ENCODE data around the gene RASD2. TPM values are rescaled to one million over a fixed set of nuclear protein-coding genes. Genes with fewer than 3 reads are reported as not detected.
A peak's percentile ranks its signal among the peaks of the same experiment; 100 is the strongest.

RASD2 gene
- total RNA-seq, 4 donors from 2014 or later, result 8.5 to 19.7 (median 13.9) TPM

DNA sequence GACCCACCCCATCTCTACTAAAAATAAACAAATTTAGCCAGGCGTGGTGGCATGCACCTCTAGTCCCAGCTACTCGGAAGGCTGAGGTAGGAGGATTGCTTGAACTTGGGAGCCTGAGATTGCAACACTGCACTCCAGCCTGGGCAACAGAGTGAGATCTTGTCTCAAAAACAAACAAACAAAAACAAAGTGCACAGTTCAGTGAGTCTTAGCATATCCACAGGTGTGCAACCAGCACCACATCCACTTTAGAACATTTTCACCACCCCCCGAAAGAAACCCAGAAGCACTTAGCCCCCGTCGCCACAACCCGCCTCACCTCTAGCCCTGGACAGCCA, 49.1 kb downstream of the RASD2 start:
- in situ Hi-C loops (cut with MboI; ENCODE audit: low pct_ligation_motif_present in 1 of 4, low pct_unique_long_range_greater_than_20kb in 1 of 4, low sequenced_read_pairs in 3 of 4), result loop anchor here in 3 of 4 donors (10.0 kb wide), 3 partner anchors 155 to 245 kb away; no protein-coding TSS in a partner anchor
- Histone ChIP-seq H3K4me3 (no peak overlapping the region), H3K27me3 (no peaks in the 10 kb centered on the region), H3K9me3 (no peaks in the 10 kb centered on the region), H3K4me1 (peaks cover 5 to 17% (median 5%) of the 10 kb centered on the region in 4 donors), H3K36me3 (no peaks in the 10 kb centered on the region), H3K27ac (peak overlapping the region in 2 of 4 donors; percentile 37 to 46)
- TF ChIP-seq POLR2A (IDR thresholded peaks at IDR 0.05) (no peak), EP300 (IDR thresholded peaks at IDR 0.05; ENCODE audit: low read depth) (no peak), POLR2AphosphoS5 (IDR thresholded peaks at IDR 0.05) (no peak)
- TF ChIP-seq, protein P1, sequence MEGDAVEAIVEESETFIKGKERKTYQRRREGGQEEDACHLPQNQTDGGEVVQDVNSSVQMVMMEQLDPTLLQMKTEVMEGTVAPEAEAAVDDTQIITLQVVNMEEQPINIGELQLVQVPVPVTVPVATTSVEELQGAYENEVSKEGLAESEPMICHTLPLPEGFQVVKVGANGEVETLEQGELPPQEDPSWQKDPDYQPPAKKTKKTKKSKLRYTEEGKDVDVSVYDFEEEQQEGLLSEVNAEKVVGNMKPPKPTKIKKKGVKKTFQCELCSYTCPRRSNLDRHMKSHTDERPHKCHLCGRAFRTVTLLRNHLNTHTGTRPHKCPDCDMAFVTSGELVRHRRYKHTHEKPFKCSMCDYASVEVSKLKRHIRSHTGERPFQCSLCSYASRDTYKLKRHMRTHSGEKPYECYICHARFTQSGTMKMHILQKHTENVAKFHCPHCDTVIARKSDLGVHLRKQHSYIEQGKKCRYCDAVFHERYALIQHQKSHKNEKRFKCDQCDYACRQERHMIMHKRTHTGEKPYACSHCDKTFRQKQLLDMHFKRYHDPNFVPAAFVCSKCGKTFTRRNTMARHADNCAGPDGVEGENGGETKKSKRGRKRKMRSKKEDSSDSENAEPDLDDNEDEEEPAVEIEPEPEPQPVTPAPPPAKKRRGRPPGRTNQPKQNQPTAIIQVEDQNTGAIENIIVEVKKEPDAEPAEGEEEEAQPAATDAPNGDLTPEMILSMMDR (IDR thresholded peaks at IDR 0.05), result no peak
- 84 to 100% methylated on average over 3 to 6 of the region's 6 CpGs for WGBS, 2 donors (ENCODE audit: low coverage in 1 of 2)
- DNase-seq, result no peak
- intact Hi-C loops (cut with DNase I; ENCODE audit: low total_unique reads), result loop anchor here (10.0 kb wide), 1 partner anchor 245 kb away; no protein-coding TSS in a partner anchor

DNA sequence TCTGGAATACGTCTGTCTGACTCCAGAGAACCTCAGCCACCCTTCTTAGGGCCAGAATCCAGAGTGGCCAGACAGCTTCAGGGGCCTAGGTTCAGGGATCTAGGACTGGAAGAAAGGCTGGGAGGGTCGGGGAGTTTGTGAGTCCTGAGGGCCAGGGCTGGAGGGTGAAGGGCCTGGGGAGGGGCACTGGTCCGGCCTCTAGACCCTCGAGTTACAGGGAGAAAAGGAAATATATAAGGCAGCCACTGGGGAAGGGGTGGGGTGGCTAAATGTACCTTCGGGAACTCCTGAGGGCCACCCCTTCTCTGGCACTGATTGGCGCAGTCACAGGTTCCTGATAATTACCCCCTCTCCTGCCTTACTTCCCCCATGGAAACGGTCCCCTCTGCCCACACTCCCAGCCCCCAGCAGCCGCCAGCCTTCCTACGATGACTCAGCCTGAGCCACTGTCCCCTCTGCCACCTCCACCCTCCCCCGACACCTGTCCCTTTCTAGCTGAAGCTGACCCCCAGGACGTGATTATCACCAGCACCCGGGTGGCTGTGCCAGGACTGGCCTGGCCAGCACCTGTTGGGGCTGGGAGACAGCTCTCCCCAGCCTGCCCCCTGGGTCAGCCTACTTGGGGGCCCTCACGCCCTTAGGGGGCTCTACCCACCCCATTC, 50.1 kb downstream of the RASD2 start:
- TF ChIP-seq POLR2AphosphoS5 (IDR thresholded peaks at IDR 0.05) (no peak), POLR2A (IDR thresholded peaks at IDR 0.05) (no peak), EP300 (IDR thresholded peaks at IDR 0.05; ENCODE audit: low read depth) (no peak)
- TF ChIP-seq, protein P1 (IDR thresholded peaks at IDR 0.05), result no peak
- 66 to 86% methylated on average over 4 to 13 of the region's 13 CpGs for WGBS, 2 donors (ENCODE audit: low coverage in 1 of 2)
- DNase-seq, result no peak
- Histone ChIP-seq H3K4me3 (no peak overlapping the region), H3K27me3 (no peaks in the 10 kb centered on the region), H3K9me3 (no peaks in the 10 kb centered on the region), H3K27ac (no peak overlapping the region), H3K36me3 (no peaks in the 10 kb centered on the region), H3K4me1 (peaks cover 5 to 17% (median 5%) of the 10 kb centered on the region in 4 donors)
- in situ Hi-C loops (cut with MboI; ENCODE audit: low pct_ligation_motif_present in 1 of 4, low pct_unique_long_range_greater_than_20kb in 1 of 4, low sequenced_read_pairs in 3 of 4) (no loop called here), intact Hi-C loops (cut with DNase I; ENCODE audit: low total_unique reads) (no loop called here)

DNA sequence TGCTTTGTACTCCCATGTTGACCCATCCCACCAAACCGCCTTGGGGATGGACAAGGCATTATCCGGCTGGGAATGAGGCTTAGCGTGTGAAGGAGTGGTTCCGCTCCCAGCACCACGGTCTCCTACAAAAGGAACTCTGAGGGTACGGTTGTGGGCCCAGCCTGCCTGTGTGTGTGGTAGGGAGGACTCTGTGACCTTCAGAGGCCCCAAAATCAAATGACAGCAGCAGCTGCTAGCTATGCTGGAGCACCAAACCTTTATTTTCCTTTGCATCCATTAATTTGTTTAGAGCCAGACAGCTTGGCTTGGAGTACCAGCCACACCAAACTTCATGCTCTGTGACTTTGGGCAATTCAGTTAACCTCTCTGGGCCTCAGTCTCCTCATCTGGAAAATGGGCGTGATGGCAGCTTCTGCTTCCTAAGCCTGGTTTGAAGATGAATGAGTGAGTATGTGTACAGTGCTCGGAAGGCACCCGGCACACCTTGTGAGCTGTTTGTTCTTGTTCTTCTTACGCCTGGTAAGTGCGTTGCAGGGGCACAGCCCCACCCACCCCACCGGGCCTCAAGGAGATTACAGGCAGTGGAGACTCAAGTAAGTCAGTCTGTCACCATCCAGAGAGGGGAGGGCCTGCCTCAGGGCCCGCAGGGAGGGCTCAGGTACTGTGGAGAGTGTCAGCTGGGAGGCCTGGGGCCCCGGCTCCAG, 51.2 kb downstream of the RASD2 start:
- in situ Hi-C loops (cut with MboI; ENCODE audit: low pct_ligation_motif_present in 1 of 4, low pct_unique_long_range_greater_than_20kb in 1 of 4, low sequenced_read_pairs in 3 of 4), result no loop called here
- WGBS, 2 donors (ENCODE audit: low coverage in 1 of 2), result 92% methylated on average over 12 of the region's 14 CpGs; no CpG with 5 or more reads in 1 of the 2 donors

GRCh38 chr22:35592418-35592967, 51.9 kb downstream of the RASD2 start:
- Histone ChIP-seq H3K4me3 (no peak overlapping the region), H3K27me3 (no peaks in the 10 kb centered on the region), H3K36me3 (no peaks in the 10 kb centered on the region), H3K9me3 (no peaks in the 10 kb centered on the region), H3K4me1 (peaks cover 5 to 17% (median 5%) of the 10 kb centered on the region in 4 donors), H3K27ac (peak overlapping the region; percentile 64 to 85 (median 72))
- in situ Hi-C loops (cut with MboI; ENCODE audit: low pct_ligation_motif_present in 1 of 4, low pct_unique_long_range_greater_than_20kb in 1 of 4, low sequenced_read_pairs in 3 of 4), result no loop called here
- no peak for DNase-seq
- intact Hi-C loops (cut with DNase I; ENCODE audit: low total_unique reads), result no loop called here
- 48% methylated on average over 4 of the region's 4 CpGs; no CpG with 5 or more reads in 1 of the 2 donors for WGBS, 2 donors (ENCODE audit: low coverage in 1 of 2)
- TF ChIP-seq, protein P1 (IDR thresholded peaks at IDR 0.05), result no peak
- TF ChIP-seq EP300 (IDR thresholded peaks at IDR 0.05; ENCODE audit: low read depth) (no peak), POLR2AphosphoS5 (IDR thresholded peaks at IDR 0.05) (no peak)

More for the DNA sequence above, 51.2 kb downstream of the RASD2 start:
- peaks cover 5 to 17% (median 5%) of the 10 kb centered on the region in 4 donors for H3K4me1 ChIP-seq
- peak overlapping the region; percentile 64 to 85 (median 72) for H3K27ac ChIP-seq
- H3K4me3 ChIP-seq, result no peak overlapping the region
- no peaks in the 10 kb centered on the region for H3K36me3 ChIP-seq
- TF ChIP-seq EP300 (IDR thresholded peaks at IDR 0.05; ENCODE audit: low read depth) (no peak), POLR2A (IDR thresholded peaks at IDR 0.05) (no peak)
- intact Hi-C loops (cut with DNase I; ENCODE audit: low total_unique reads), result no loop called here
- DNase-seq, result no peak
- H3K27me3 ChIP-seq, result no peaks in the 10 kb centered on the region
- H3K9me3 ChIP-seq, result no peaks in the 10 kb centered on the region

Data from transverse colon (tissue), 4 donors.